K562 (cell line): ENCODE data around the gene RNPEP. TPM values are rescaled to one million over a fixed set of nuclear protein-coding genes. Genes with fewer than 3 reads are reported as not detected.

Experiments
- ATAC-seq: fragments of 200-7000 bp; cut with Tn5 transposase; 3 replicates; pipeline ENCODE4 v1.9.1; 2020; ENCODE audit warnings: moderate library complexity
- BruUV-seq: library from RNA; stranded (reverse); fragments of 400-500 nt; replicated peaks from 2 replicates; lab custom pipeline; 2021; lab: Mats Ljungman, UMichigan
- CTCF ChIA-PET: fragments of 300-600 bp; formaldehyde crosslinking; extraction: SDS; loops from one replicate; lab custom pipeline; 2021; ENCODE audit warnings: low intra/inter-chr PET ratio; lab: Yijun Ruan, JAX
- POLR2A ChIA-PET: fragments of 300-600, 350-650 bp; sonication (Branson Sonifier 250); formaldehyde crosslinking; extraction: SDS; loops from one replicate; lab custom pipeline; 2021; ENCODE audit warnings: antibody characterized with exemption, inconsistent platforms; lab: Yijun Ruan, JAX
- DNase-seq, 4 experiments: peaks; one replicate each; pipeline versions ENCODE4 v3.0.0 to v3.0.0-alpha.2; 2011 to 2018; ENCODE audit warnings: low spot score in 3 of 4, mixed read lengths in 3 of 4; ENCODE audit errors: extremely low read depth in 1 of 4
- FAIRE-seq: peaks from 2 replicates; lab custom pipeline; 2011; peaks lifted over from hg19 to GRCh38; lab: Jason Lieb, UNC
- H2AFZ ChIP-seq: 2 replicates; pipeline ENCODE4 v1.6.0; 2011; ENCODE audit warnings: low read depth, low read length, control low read depth, inconsistent platforms
- H3K27ac ChIP-seq: fragments of 200-600 bp; 3 replicates; pipeline ENCODE4 v1.8.0; 2011; ENCODE audit warnings: low read depth, mild to moderate bottlenecking, control low read depth, inconsistent platforms, low read length, moderate library complexity, mixed read lengths; ENCODE audit errors: extremely low read depth
- H3K27me3 ChIP-seq, 2 experiments: fragments of 300-600 bp in 1 of 2; 2 replicates in 1 of 2; 3 replicates in 1 of 2; pipeline versions ENCODE4 v1.6.0 to v1.8.0; 2011; ENCODE audit warnings: inconsistent platforms in 2 of 2, low read length in 2 of 2, mild to moderate bottlenecking in 1 of 2, mixed read lengths in 1 of 2, moderate library complexity in 1 of 2; ENCODE audit not compliant: control insufficient read depth in 2 of 2, insufficient read depth in 2 of 2
- H3K36me3 ChIP-seq: fragments of 300-600 bp; 3 replicates; pipeline ENCODE4 v1.8.0; 2011; ENCODE audit warnings: mild to moderate bottlenecking, low read length, inconsistent platforms; ENCODE audit not compliant: control insufficient read depth, insufficient read depth
- H3K4me1 ChIP-seq, 2 experiments: fragments of 200-600 bp in 1 of 2; replicated peaks in 1 of 2; 2 replicates in 1 of 2; 3 replicates in 1 of 2; pipeline versions ENCODE4 v1.5.1 to v1.8.0; 2011; ENCODE audit warnings: inconsistent platforms in 2 of 2, low read length in 2 of 2, mild to moderate bottlenecking in 1 of 2, mixed read lengths in 1 of 2, moderate library complexity in 1 of 2; ENCODE audit not compliant: control insufficient read depth in 2 of 2, insufficient read depth in 2 of 2
- H3K4me2 ChIP-seq: 2 replicates; pipeline ENCODE4 v1.6.1; 2011; ENCODE audit warnings: low read length, control low read depth, inconsistent platforms, mixed read lengths; ENCODE audit not compliant: insufficient read depth
- H3K4me3 ChIP-seq: fragments of 200-600 bp; sonication (generic), shearing (Covaris generic); 2 replicates; pipeline ENCODE4 v1.5.1; 2016; ENCODE audit warnings: control low read depth, inconsistent platforms
- H3K79me2 ChIP-seq: fragments of 200-600 bp; 3 replicates; pipeline ENCODE4 v1.8.0; 2011; ENCODE audit warnings: low read length, inconsistent platforms; ENCODE audit not compliant: control insufficient read depth, insufficient read depth
- H3K9ac ChIP-seq, 2 experiments: 2 replicates each; pipeline versions ENCODE4 v1.6.0 to v1.6.1; 2011; ENCODE audit warnings: low read depth in 2 of 2, low read length in 2 of 2, control low read depth in 1 of 2, inconsistent platforms in 1 of 2, mild to moderate bottlenecking in 1 of 2, mixed read lengths in 1 of 2; ENCODE audit not compliant: insufficient read depth in 1 of 2
- H3K9me1 ChIP-seq: one replicate; pipeline ENCODE4 v1.6.0; 2011; ENCODE audit warnings: inconsistent platforms, mild to moderate bottlenecking, low read length, moderate library complexity; ENCODE audit not compliant: control insufficient read depth, insufficient read depth
- H3K9me3 ChIP-seq: replicated peaks from 2 replicates; pipeline ENCODE4 v1.5.1; 2011; ENCODE audit warnings: low read depth, low read length, inconsistent platforms; ENCODE audit not compliant: control insufficient read depth, insufficient read depth
- H4K20me1 ChIP-seq: replicated peaks from 2 replicates; pipeline ENCODE4 v1.6.1; 2011; ENCODE audit warnings: low read length, inconsistent platforms, mixed read lengths; ENCODE audit not compliant: control insufficient read depth, insufficient read depth
- BACH1 ChIP-seq: fragments of 200-800 bp; sonication (Bioruptor generic); IDR thresholded peaks from 2 replicates; pipeline ENCODE4 v1.6.1; 2016; ENCODE audit warnings: missing genetic modification characterization, missing compliant biosample characterization
- CHCHD3 ChIP-seq: fragments of 250-450 bp; sonication (Bioruptor Pico); IDR thresholded peaks from 2 replicates; pipeline ENCODE4 v2.1.2; 2022; ENCODE audit warnings: mild to moderate bottlenecking
- ELF2 ChIP-seq: fragments of 250-450 bp; sonication (Bioruptor Pico); IDR thresholded peaks from 2 replicates; pipeline ENCODE4 v1.5.0; 2021; ENCODE audit warnings: mild to moderate bottlenecking
- GTF2B ChIP-seq: IDR thresholded peaks from 2 replicates; pipeline ENCODE4 v1.6.1; 2011; ENCODE audit not compliant: insufficient read length; ENCODE audit errors: extremely low read depth
- HSF4 ChIP-seq: fragments of 250-450 bp; sonication (Bioruptor Pico); IDR thresholded peaks from 2 replicates; pipeline ENCODE4 v2.1.2; 2022; ENCODE audit warnings: mild to moderate bottlenecking, moderate library complexity, borderline replicate concordance
- KDM1A ChIP-seq, 2 experiments: fragments of 450-650 bp; IDR thresholded peaks; 2 replicates each; pipeline ENCODE4 v1.6.1; 2016; ENCODE audit warnings: mild to moderate bottlenecking in 2 of 2
- L3MBTL2 ChIP-seq: fragments of 450-650 bp; IDR thresholded peaks from 2 replicates; pipeline ENCODE4 v1.6.1; 2016; ENCODE audit warnings: mild to moderate bottlenecking, moderate library complexity
- MXI1 ChIP-seq: IDR thresholded peaks from 2 replicates; pipeline ENCODE4 v1.6.1; 2011; ENCODE audit warnings: low read depth, mild to moderate bottlenecking, improper control_type of control experiment, low read length
- NBN ChIP-seq: fragments of 450-650 bp; IDR thresholded peaks from 2 replicates; pipeline ENCODE4 v1.6.1; 2016; ENCODE audit warnings: low read depth, mild to moderate bottlenecking
- NCOA4 ChIP-seq: fragments of 450-650 bp; IDR thresholded peaks from 2 replicates; pipeline ENCODE4 v1.6.1; 2018; ENCODE audit warnings: mild to moderate bottlenecking; ENCODE audit not compliant: partially characterized antibody
- NONO ChIP-seq, 2 experiments: fragments of 200-400 bp in 1 of 2; fragments of 450-650 bp in 1 of 2; formaldehyde crosslinking in 1 of 2; IDR thresholded peaks; 2 replicates each; pipeline ENCODE4 v1.6.1; 2017; ENCODE audit warnings: low read depth in 2 of 2, mild to moderate bottlenecking in 2 of 2, moderate library complexity in 2 of 2, low read length in 1 of 2
- NR2C2 ChIP-seq, 2 experiments: fragments of 200-800 bp in 1 of 2; sonication (Bioruptor generic) in 1 of 2; sonication (generic) in 1 of 2; formaldehyde crosslinking in 1 of 2; IDR thresholded peaks; 2 replicates each; pipeline versions ENCODE4 v1.6.1 to v1.8.0; 2016 to 2022; ENCODE audit warnings: mild to moderate bottlenecking in 1 of 2, missing compliant biosample characterization in 1 of 2, missing genetic modification characterization in 1 of 2, missing genetic modification reagents in 1 of 2
- POU5F1 ChIP-seq: fragments of 150-350 bp; IDR thresholded peaks from 2 replicates; pipeline ENCODE4 v1.6.1; 2014; ENCODE audit warnings: borderline replicate concordance, low read length, low read depth, mild to moderate bottlenecking; ENCODE audit not compliant: partially characterized antibody
- SMAD3 ChIP-seq: fragments of 450-650 bp; formaldehyde crosslinking; conservative IDR thresholded peaks from 2 replicates; pipeline ENCODE4 v1.4.0; 2020; ENCODE audit warnings: mild to moderate bottlenecking
- SMARCC2 ChIP-seq: fragments of 450-650 bp; IDR thresholded peaks from 2 replicates; pipeline ENCODE4 v1.6.1; 2017; ENCODE audit warnings: antibody characterized with exemption, moderate library complexity, mild to moderate bottlenecking, low read depth
- SRF ChIP-seq, 2 experiments: fragments of 250-450, 450-650 bp in 1 of 2; sonication (Bioruptor Pico) in 1 of 2; sonication (generic) in 1 of 2; formaldehyde crosslinking; IDR thresholded peaks; 2 replicates each; pipeline versions ENCODE4 v1.5.0 to v1.5.1; 2020 to 2022; ENCODE audit warnings: mild to moderate bottlenecking in 1 of 2, missing genetic modification reagents in 1 of 2
- TARDBP ChIP-seq: fragments of 450-650 bp; IDR thresholded peaks from 2 replicates; pipeline ENCODE4 v1.6.1; 2016
- ZBTB1 ChIP-seq: sonication (generic); formaldehyde crosslinking; IDR thresholded peaks from 2 replicates; pipeline ENCODE4 v1.8.1; 2023; ENCODE audit warnings: missing genetic modification reagents, low read depth, mild to moderate bottlenecking, borderline replicate concordance
- ZNF586 ChIP-seq: fragments of 450-650 bp; formaldehyde crosslinking; conservative IDR thresholded peaks from 2 replicates; pipeline ENCODE4 v1.4.0; 2020; ENCODE audit warnings: mild to moderate bottlenecking, moderate library complexity
- WGBS: fragments of 100-300 bp; shearing (Covaris generic); methylation state at CpG from one replicate; pipeline ENCODE4 v1.1.6; 2016; ENCODE audit warnings: low coverage, mixed read lengths; ENCODE audit not compliant: insufficient coverage; ENCODE audit errors: missing lambda C conversion rate; 5-methylcytosine and 5-hydroxymethylcytosine counted together
- in situ Hi-C: fragments of 300-500 bp; cut with MboI; formaldehyde crosslinking; loops from 4 replicates; pipeline ENCODE4 v1.15.0; 2018; ENCODE audit warnings: inconsistent platforms, mixed read lengths
- intact Hi-C: fragments of 100-400 bp; cut with micrococcal nuclease; formaldehyde crosslinking; loops from 2 replicates; pipeline ENCODE4 v1.14.2; 2022
- polyA plus RNA-seq, 8 experiments: library from polyadenylated mRNA; depleted of rRNA in 4 of 8; stranded (reverse) in 5 of 8; unstranded in 3 of 8; fragments of >200 nt; fragmentation: Nextera tagmentation in 2 of 8; fragmentation: Illumina TruSeq in 1 of 8; extraction: Ambion mirVana in 2 of 8; extraction: Trizol in 1 of 8; gene quantifications; 2 replicates each; pipeline versions ENCODE4 v1.2.1 to v1.2.3, GENCODE V29; 2011 to 2014; ENCODE audit warnings: inconsistent platforms in 1 of 8, missing spikeins in 1 of 8
- total RNA-seq, 7 experiments: library from RNA; depleted of rRNA in 6 of 7; stranded (reverse); fragments of >200 nt in 6 of 7; fragmentation: Illumina TruSeq in 2 of 7; extraction: Trizol in 2 of 7; gene quantifications; 2 replicates each; pipeline versions ENCODE4 v1.2.1 to v1.2.3, GENCODE V29; 2011 to 2021; ENCODE audit warnings: low replicate concordance in 1 of 7
- TF ChIP-seq, protein P1 (sequence below): sonication (generic); formaldehyde crosslinking; IDR thresholded peaks from 2 replicates; pipeline ENCODE4 v1.9.0; 2022; ENCODE audit warnings: mild to moderate bottlenecking, missing genetic modification reagents

The RNPEP gene
- total and polyA plus RNA-seq, 9 of the 15 experiments (the other 6 are each of a cell fraction or from before 2014, with no cell fraction given), result 27.5 to 131 (median 63.4) TPM

- TF ChIP-seq, protein P1, sequence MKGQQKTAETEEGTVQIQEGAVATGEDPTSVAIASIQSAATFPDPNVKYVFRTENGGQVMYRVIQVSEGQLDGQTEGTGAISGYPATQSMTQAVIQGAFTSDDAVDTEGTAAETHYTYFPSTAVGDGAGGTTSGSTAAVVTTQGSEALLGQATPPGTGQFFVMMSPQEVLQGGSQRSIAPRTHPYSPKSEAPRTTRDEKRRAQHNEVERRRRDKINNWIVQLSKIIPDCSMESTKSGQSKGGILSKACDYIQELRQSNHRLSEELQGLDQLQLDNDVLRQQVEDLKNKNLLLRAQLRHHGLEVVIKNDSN, result 0 out of 2 replicates have a peak, but pooled peaks have one; percentile 22
- TF ChIP-seq NR2C2 (CRISPR knock-in tag; IDR thresholded peaks at IDR 0.05) (no peak), NR2C2 (tag; IDR thresholded peaks at IDR 0.05) (peak; percentile 82), CHCHD3 (CRISPR knock-in tag) (no peak), NBN (no peak), HSF4 (CRISPR knock-in tag) (no peak), KDM1A (IDR thresholded peaks at IDR 0.05) (peak in 1 of 2 experiments; percentile 64; a peak in 2 of 4 replicates), SMARCC2 (no peak), ELF2 (CRISPR knock-in tag) (no peak), SRF (CRISPR knock-in tag; IDR thresholded peaks at IDR 0.05) (no peak), L3MBTL2 (peak; percentile 30; the same call in 1 of the 2 replicates)
Observed at GRCh38 chr1:202029727-202030126, 47.3 kb downstream of the RNPEP start (continued).

GRCh38 chr1:202031796-202032195 is 49.3 kb downstream of the RNPEP start:
- Histone ChIP-seq H4K20me1 (0 out of 2 replicates have a peak, but pooled peaks cover 4% of the 10 kb centered on the region), H3K9me1 (no peaks in the 10 kb centered on the region), H3K9me3 (no peaks in the 10 kb centered on the region), H3K4me3 (no peak overlapping the region), H3K9ac (no peak overlapping the region), H3K27me3 (peaks cover 0 to 8% of the 10 kb centered on the region in 2 experiments; a peak in 2 of 5 replicates), H3K4me1 (peaks cover 16 to 19% of the 10 kb centered on the region in 2 experiments), H3K79me2 (no peaks in the 10 kb centered on the region), H2AFZ (no peak overlapping the region), H3K4me2 (no peak overlapping the region), H3K36me3 (no peaks in the 10 kb centered on the region), H3K27ac (no peak overlapping the region)
- in situ Hi-C loops (no loop called here), intact Hi-C loops (no loop called here)
- ChIA-PET CTCF (no interaction called here), POLR2A (interaction anchor here (0.6 to 0.8 kb wide), 2 partner anchors 58 to 129 kb away, joined by 3 read pairs; partner anchors contain the start of gene PTPN7)
- no peak for DNase-seq
- no TSS peak for BruUV-seq
- no peak for FAIRE-seq
- ATAC-seq, result no peak
- WGBS, result 2% methylated on average over 4 of the region's 4 CpGs
- TF ChIP-seq CHCHD3 (CRISPR knock-in tag) (no peak), POU5F1 (no peak), NCOA4 (no peak), MXI1 (no peak), TARDBP (no peak), ZBTB1 (CRISPR knock-in tag) (no peak), NONO (IDR thresholded peaks at IDR 0.05; ENCODE audit: low read depth in 2 of 2, low read length in 1 of 2) (no peak), GTF2B (no peak), ZNF586 (no peak), SMAD3 (CRISPR knock-in tag) (no peak), BACH1 (tag) (no peak)
